Prostate gland (tissue), 2 donors: Measurements from ENCODE around the gene TSHZ3. TPM values are rescaled to one million over a fixed set of nuclear protein-coding genes. Genes with fewer than 3 reads are reported as not detected.

Source experiments
- DNase-seq: peaks from one replicate; pipeline ENCODE4 v3.0.0-alpha.2; 2019; ENCODE audit warnings: low spot score
- H3K27ac ChIP-seq, 2 donors: fragments of 200-600 bp; sonication (generic); 2 replicates each; pipeline ENCODE4 v1.5.1; 2017 to 2019
- H3K27me3 ChIP-seq: fragments of 200-600 bp; sonication (generic); replicated peaks from 2 replicates; pipeline ENCODE4 v1.5.1; 2019; ENCODE audit not compliant: insufficient read depth
- H3K36me3 ChIP-seq, 2 donors: fragments of 200-600 bp; sonication (generic); 1 replicate in 1 of 2; 2 replicates in 1 of 2; pipeline versions ENCODE4 v1.5.1 to v1.8.1; 2017 to 2019
- H3K4me1 ChIP-seq: fragments of 200-600 bp; sonication (generic); replicated peaks from 2 replicates; pipeline ENCODE4 v1.5.1; 2019
- H3K4me3 ChIP-seq, 2 donors: fragments of 200-600 bp; sonication (generic); 2 replicates each; pipeline ENCODE4 v1.5.1; 2017 to 2019
- H3K9me3 ChIP-seq: fragments of 200-600 bp; sonication (generic); 2 replicates; pipeline ENCODE4 v1.5.1; 2017
- CTCF ChIP-seq, 4 experiments: fragments of 200-600 bp in 2 of 4; fragments of 450-650 bp in 2 of 4; sonication (generic) in 2 of 4; IDR thresholded peaks; 1 replicate in 3 of 4; 2 replicates in 1 of 4; pipeline ENCODE4 v1.5.1; 2016 to 2019; ENCODE audit warnings: antibody characterized with exemption in 4 of 4, mild to moderate bottlenecking in 2 of 4, moderate library complexity in 2 of 4
- POLR2A ChIP-seq: fragments of 450-650 bp; IDR thresholded peaks from one replicate; pipeline ENCODE4 v1.6.1; 2016; ENCODE audit warnings: antibody characterized with exemption, mild to moderate bottlenecking
- POLR2AphosphoS5 ChIP-seq: sonication (generic); formaldehyde crosslinking; IDR thresholded peaks from one replicate; pipeline ENCODE4 v1.6.1; 2017; ENCODE audit warnings: antibody characterized with exemption
- WGBS: methylation state at CpG from one replicate; pipeline ENCODE4 v1.1.5; 2018; 5-methylcytosine and 5-hydroxymethylcytosine counted together
- intact Hi-C: fragments of 100-400 bp; cut with DNase I; formaldehyde crosslinking; loops from one replicate; pipeline ENCODE4 v1.14.2; 2022
- total RNA-seq, 2 donors: library from RNA; depleted of rRNA; stranded (reverse); fragments of >200 nt; gene quantifications; one replicate each; pipeline ENCODE4 v1.1.0, GENCODE V29; 2016

The TSHZ3 gene
- total RNA-seq, 2 donors from 2014 or later: 10.4 to 18.4 TPM

GRCh38 chr19:31370216-31370615, 21.0 kb upstream of the TSHZ3 start:
- Histone ChIP-seq H3K36me3 (no peaks in the 10 kb centered on the region), H3K27ac (no peak overlapping the region), H3K4me3 (no peak overlapping the region), H3K4me1 (no peaks in the 10 kb centered on the region), H3K9me3 (no peaks in the 10 kb centered on the region), H3K27me3 (no peaks in the 10 kb centered on the region)
- TF ChIP-seq POLR2AphosphoS5 (no peak), POLR2A (no peak), CTCF (IDR thresholded peaks at IDR 0.05) (no peak)
- intact Hi-C loops: no loop called here
- no peak for DNase-seq
- 84% methylated on average over 5 of the region's 5 CpGs for WGBS

DNA sequence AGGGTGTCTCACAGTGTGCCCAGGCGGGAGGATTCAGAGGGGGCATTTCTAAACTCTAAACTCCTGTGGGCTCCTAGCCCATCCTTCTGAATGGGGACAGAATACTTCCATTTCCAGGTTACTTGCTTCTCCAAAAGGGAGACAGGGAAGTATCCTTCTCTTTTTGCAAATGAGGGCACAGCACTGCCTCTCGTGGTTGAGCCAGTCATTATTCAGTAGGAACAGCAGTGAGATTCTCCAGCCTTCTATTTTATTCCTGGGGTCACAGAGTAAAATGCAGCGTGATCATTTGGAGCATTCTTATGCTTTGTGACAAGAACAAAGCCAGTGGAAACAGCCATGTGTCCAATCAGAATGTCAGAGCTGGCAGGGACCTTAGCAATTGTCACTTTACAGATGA, 15.7 kb upstream of the TSHZ3 start:
- intact Hi-C loops: no loop called here
- H3K9me3 ChIP-seq: no peaks in the 10 kb centered on the region
- 81% methylated on average over 3 of the region's 3 CpGs for WGBS

DNA sequence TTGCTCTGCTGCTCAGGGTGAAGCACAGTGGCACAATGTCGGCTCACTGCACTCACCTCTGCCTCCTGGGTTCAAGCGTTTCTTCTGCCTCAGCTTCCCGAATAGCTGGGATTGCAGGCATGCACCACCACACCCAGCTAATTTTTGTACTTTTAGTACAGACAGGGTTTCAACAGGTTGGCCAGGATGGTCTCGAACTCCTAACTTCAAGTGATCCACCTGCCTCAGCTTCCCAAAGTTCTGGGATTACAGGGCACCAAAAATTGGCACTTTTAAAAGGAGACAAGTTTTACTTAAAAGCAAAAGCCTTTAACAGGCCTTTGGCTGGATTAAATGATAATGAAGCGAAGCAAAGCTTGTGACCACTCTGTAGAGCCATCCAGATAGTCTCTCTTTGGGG, 12.5 kb upstream of the TSHZ3 start:
- Histone ChIP-seq H3K4me1 (no peaks in the 10 kb centered on the region), H3K27ac (no peak overlapping the region), H3K36me3 (no peaks in the 10 kb centered on the region), H3K27me3 (no peaks in the 10 kb centered on the region), H3K9me3 (no peaks in the 10 kb centered on the region), H3K4me3 (no peak overlapping the region)
- intact Hi-C loops: no loop called here
- no peak for DNase-seq
- 94% methylated on average over 5 of the region's 5 CpGs for WGBS
- TF ChIP-seq POLR2A: no peak
- TF ChIP-seq POLR2AphosphoS5: no peak
- TF ChIP-seq CTCF (IDR thresholded peaks at IDR 0.05): no peak

More for the DNA sequence above, 15.7 kb upstream of the TSHZ3 start:
- DNase-seq: no peak
- no peak overlapping the region for H3K4me3 ChIP-seq
- H3K27ac ChIP-seq: no peak overlapping the region
- H3K4me1 ChIP-seq: no peaks in the 10 kb centered on the region
- H3K36me3 ChIP-seq: no peaks in the 10 kb centered on the region
- TF ChIP-seq CTCF (IDR thresholded peaks at IDR 0.05) (no peak), POLR2A (no peak), POLR2AphosphoS5 (no peak)
- no peaks in the 10 kb centered on the region for H3K27me3 ChIP-seq

GRCh38 chr19:31357315-31357673, 8.1 kb upstream of the TSHZ3 start:
- no peaks in the 10 kb centered on the region for H3K4me1 ChIP-seq
- H3K4me3 ChIP-seq: no peak overlapping the region
- TF ChIP-seq CTCF (IDR thresholded peaks at IDR 0.05) (no peak), POLR2A (no peak), POLR2AphosphoS5 (no peak)
- no peak for DNase-seq
- WGBS: 89% methylated on average over 10 of the region's 10 CpGs
- no peaks in the 10 kb centered on the region for H3K9me3 ChIP-seq
- no peaks in the 10 kb centered on the region for H3K36me3 ChIP-seq
- H3K27ac ChIP-seq: no peak overlapping the region
- H3K27me3 ChIP-seq: no peaks in the 10 kb centered on the region
- intact Hi-C loops: loop anchor here (10.0 kb wide), 3 partner anchors 232 to 868 kb away; no protein-coding TSS in a partner anchor

DNA sequence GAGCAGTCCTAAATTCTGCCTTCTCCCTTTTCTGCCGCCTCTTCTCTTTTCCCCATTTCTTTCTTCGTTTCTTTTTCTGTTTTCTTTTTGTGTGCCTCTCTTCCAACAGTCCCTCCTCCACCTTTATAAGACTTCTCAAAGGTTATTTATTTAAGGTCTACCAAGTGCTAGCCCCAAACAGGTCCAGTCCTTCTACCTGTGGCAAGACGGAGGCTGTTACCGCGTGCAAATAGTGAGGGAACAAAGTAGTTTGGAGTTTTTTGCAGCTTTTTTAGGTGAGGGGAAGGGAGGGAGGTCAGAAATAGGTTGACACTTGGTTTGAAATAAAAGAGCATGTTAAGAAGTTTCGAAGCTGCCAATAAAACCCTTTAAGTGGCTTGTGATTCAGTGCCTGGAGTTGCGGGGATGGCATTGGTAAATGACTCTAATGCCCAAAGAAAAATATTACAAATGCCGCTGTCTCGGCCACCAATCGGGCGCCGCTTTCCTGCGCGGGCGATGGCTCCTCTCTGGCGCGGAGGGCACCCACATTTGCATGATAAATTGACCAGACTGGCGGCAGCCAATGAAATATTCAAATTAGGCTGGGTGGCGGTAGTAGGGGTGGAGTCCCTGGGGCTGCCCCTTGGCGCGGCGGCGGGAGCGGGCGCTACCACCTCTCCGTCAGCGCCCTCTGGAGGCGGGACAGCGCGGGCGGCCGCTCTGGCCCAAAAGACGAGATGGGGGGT, 7.5 kb upstream of the TSHZ3 start:
- no peaks in the 10 kb centered on the region for H3K27me3 ChIP-seq
- no peak overlapping the region for H3K27ac ChIP-seq
- no peak overlapping the region for H3K4me3 ChIP-seq
- no peak for DNase-seq
- TF ChIP-seq POLR2A (no peak), CTCF (IDR thresholded peaks at IDR 0.05) (peak in 3 of 4 experiments; percentile 17 to 34 (median 33))
- H3K9me3 ChIP-seq: no peaks in the 10 kb centered on the region
- 58% methylated on average over 33 of the region's 33 CpGs for WGBS
- intact Hi-C loops: loop anchor here (10.0 kb wide), 3 partner anchors 232 to 868 kb away; no protein-coding TSS in a partner anchor
- H3K36me3 ChIP-seq: no peaks in the 10 kb centered on the region
- H3K4me1 ChIP-seq: no peaks in the 10 kb centered on the region
